Upper lobe of right lung (tissue), 1 donor: ENCODE measurements around the gene NFIX. TPM values are rescaled to one million over a fixed set of nuclear protein-coding genes. Genes with fewer than 3 reads are reported as not detected.
A peak's percentile ranks its signal among the peaks of the same experiment; 100 is the strongest.
"Not testable (repeated sequence)": the region's sequence is repeated elsewhere in the genome, so short reads cannot be mapped to it uniquely, and the experiment has no call there.

Experiments used
- ATAC-seq: fragments of 200-7000 bp; cut with Tn5 transposase; one replicate; pipeline ENCODE4 v1.9.1; 2020; ENCODE audit warnings: mild to moderate bottlenecking, moderate library complexity
- DNase-seq: peaks from one replicate; pipeline ENCODE4 v3.0.0-alpha.2; 2020
- H3K27ac ChIP-seq: fragments of 200-600 bp; one replicate; pipeline ENCODE4 v1.8.0; 2022
- H3K27me3 ChIP-seq: fragments of 200-600 bp; one replicate; pipeline ENCODE4 v1.8.0; 2022; ENCODE audit warnings: mild to moderate bottlenecking
- H3K36me3 ChIP-seq: fragments of 200-600 bp; one replicate; pipeline ENCODE4 v1.8.0; 2022
- H3K4me1 ChIP-seq: fragments of 200-600 bp; one replicate; pipeline ENCODE4 v1.8.0; 2022
- H3K4me3 ChIP-seq: fragments of 200-600 bp; one replicate; pipeline ENCODE4 v1.8.0; 2022; ENCODE audit warnings: mild to moderate bottlenecking
- H3K9me3 ChIP-seq: fragments of 200-600 bp; one replicate; pipeline ENCODE4 v1.8.0; 2022
- intact Hi-C: fragments of 100-400 bp; cut with DNase I; formaldehyde crosslinking; loops from one replicate; pipeline ENCODE4 v1.11.0; 2022
- total RNA-seq: library from RNA; stranded (reverse); fragmentation: NEBNext Ultra II Directional; extraction: Animal tissue kit (Norgen Biotek cat#: 25700); gene quantifications from one replicate; pipeline ENCODE4 v1.2.1, GENCODE V29; 2021
- TF ChIP-seq, protein P1 (sequence below): fragments of 200-600 bp; IDR thresholded peaks from one replicate; pipeline ENCODE4 v1.8.0; 2022; ENCODE audit warnings: antibody characterized with exemption
- donor health status: DM: no; HTN: yes; CAD: no; lungs with severe emphysema.

NFIX gene
- total RNA-seq, 1 donor from 2014 or later, result 168 TPM

DNA sequence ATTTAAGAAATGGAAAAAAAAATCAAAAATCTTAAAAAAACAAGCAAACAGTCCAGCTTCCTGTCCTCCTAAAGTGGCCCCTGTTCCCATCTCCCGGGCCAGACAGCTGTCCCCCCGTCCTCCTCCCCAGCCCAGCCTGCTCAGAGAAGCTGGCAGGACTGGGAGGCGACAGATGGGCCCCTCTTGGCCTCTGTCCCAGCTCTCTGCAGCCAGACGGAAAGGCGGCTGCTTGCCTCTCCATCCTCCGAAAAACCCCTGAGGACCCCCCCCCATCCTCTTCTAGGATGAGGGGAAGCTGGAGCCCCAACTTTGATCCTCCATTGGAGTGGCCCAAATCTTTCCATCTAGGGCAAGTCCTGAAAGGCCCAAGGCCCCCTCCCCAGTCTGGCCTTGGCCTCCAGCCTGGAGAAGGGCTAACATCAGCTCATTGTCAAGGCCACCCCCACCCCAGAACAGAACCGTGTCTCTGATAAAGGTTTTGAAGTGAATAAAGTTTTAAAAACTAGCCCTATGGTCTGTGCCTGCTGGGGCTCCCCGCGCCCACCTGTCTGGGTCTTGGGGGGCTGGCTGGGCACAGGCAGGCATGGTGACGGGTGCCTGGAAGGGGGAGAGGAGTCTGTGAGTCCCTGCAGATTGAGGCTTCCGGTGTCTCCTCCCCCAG lies 42.0 kb upstream of the NFIX start:
- H3K4me1 ChIP-seq, result peaks cover 23% of the 10 kb centered on the region
- no peak overlapping the region for H3K4me3 ChIP-seq
- DNase-seq, result no peak
- intact Hi-C loops, result no loop called here
- peaks cover 69% of the 10 kb centered on the region for H3K36me3 ChIP-seq
- TF ChIP-seq, protein P1, sequence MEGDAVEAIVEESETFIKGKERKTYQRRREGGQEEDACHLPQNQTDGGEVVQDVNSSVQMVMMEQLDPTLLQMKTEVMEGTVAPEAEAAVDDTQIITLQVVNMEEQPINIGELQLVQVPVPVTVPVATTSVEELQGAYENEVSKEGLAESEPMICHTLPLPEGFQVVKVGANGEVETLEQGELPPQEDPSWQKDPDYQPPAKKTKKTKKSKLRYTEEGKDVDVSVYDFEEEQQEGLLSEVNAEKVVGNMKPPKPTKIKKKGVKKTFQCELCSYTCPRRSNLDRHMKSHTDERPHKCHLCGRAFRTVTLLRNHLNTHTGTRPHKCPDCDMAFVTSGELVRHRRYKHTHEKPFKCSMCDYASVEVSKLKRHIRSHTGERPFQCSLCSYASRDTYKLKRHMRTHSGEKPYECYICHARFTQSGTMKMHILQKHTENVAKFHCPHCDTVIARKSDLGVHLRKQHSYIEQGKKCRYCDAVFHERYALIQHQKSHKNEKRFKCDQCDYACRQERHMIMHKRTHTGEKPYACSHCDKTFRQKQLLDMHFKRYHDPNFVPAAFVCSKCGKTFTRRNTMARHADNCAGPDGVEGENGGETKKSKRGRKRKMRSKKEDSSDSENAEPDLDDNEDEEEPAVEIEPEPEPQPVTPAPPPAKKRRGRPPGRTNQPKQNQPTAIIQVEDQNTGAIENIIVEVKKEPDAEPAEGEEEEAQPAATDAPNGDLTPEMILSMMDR, result no peak
- no peaks in the 10 kb centered on the region for H3K27me3 ChIP-seq
- no peak for ATAC-seq
- peak overlapping the region; percentile 8 for H3K27ac ChIP-seq
- no peaks in the 10 kb centered on the region for H3K9me3 ChIP-seq

DNA sequence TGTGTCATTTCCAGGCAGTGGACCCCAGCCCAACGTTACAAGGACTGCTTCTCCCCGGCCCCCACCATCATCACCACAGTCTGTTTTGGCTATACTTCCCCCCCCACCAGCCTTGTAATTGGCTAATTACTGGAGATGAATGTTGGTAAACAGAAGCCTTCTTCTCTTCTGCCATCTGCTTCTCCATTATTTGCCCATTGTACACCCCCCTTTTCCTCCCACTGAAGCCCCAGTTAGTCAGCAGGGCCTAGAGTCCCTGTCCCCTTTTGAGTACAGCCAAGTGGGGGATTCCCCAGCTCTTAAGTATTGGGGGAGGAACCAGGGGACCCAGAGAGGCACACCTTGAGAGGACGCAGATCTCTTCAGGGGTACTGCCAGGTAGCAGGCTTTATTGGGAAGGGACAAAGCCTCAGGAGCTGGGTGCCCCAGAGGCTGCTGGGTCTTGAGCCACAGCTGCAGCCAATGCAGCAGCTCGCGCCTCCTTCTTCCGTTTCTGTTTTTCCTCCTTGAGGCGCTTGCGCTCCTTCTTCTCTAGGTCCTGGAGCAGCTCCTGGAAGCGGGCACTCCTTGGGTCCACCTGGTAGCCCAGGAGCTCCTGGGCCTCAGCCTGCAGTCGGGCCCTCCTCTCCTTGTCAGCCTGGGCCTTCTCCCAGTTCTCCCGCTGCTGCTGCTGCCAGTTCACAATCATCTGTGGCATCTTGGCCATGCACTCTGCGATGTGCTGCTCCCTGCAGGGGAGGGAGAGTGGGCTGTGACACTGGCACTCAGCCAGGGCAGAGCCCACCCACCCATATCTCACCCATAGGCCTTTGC lies 41.3 kb upstream of the NFIX start:
- Histone ChIP-seq H3K27me3 (no peaks in the 10 kb centered on the region), H3K4me3 (no peak overlapping the region), H3K27ac (peak overlapping the region; percentile 8), H3K4me1 (peaks cover 23% of the 10 kb centered on the region), H3K36me3 (peaks cover 61% of the 10 kb centered on the region), H3K9me3 (no peaks in the 10 kb centered on the region)
- intact Hi-C loops, result no loop called here
- TF ChIP-seq, protein P1, result no peak
- DNase-seq, result peak; percentile 63
- ATAC-seq, result no peak

DNA sequence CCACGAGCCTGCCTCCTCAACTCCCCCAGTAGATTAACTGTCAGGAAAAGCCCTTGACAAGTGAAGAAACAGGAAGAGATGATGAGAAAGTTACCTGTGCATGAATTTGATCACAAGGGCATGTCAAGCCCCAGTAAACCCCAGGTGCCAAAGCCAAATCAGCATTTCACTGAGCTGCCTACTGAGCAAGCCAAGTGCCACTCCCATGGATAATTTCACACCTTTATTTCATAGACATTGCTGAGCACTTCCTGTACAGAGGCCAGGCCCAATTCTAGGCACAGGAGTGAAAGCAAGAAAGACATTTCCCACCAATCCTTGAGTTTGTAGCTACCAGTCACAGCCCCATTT lies 40.7 kb upstream of the NFIX start:
- peaks cover 55% of the 10 kb centered on the region for H3K36me3 ChIP-seq
- no peaks in the 10 kb centered on the region for H3K27me3 ChIP-seq
- TF ChIP-seq, protein P1, result no peak
- H3K4me3 ChIP-seq, result no peak overlapping the region
- no peaks in the 10 kb centered on the region for H3K9me3 ChIP-seq
- ATAC-seq (no peak), DNase-seq (no peak)
- intact Hi-C loops, result no loop called here
- H3K27ac ChIP-seq, result no peak overlapping the region
- peaks cover 23% of the 10 kb centered on the region for H3K4me1 ChIP-seq

DNA sequence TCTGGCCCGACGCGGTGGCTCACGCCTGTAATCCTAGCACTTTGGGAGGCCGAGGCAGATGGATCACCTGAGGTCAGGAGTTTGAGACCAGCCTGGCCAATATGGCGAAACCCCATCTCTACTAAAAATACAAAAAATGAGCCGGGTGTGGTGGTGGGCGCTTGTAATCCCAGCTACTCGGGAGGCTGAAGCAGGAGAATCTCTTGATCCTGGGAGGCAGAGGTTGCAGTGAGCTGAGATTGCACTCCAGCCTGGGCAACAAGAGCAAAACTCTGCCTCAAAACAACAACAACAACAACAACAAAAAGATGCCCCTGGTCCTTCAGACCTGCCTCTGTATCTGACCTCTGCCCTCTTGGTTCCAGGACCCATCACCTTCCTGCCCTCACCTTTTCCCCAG lies 39.7 kb upstream of the NFIX start:
- H3K36me3 ChIP-seq, result peaks cover 45% of the 10 kb centered on the region
- peak overlapping the region; percentile 86 for H3K4me3 ChIP-seq
- H3K4me1 ChIP-seq, result peaks cover 23% of the 10 kb centered on the region
- DNase-seq, H3K27me3 ChIP-seq, H3K27ac ChIP-seq, ATAC-seq, H3K9me3 ChIP-seq, intact Hi-C loops: not testable (repeated sequence)

DNA sequence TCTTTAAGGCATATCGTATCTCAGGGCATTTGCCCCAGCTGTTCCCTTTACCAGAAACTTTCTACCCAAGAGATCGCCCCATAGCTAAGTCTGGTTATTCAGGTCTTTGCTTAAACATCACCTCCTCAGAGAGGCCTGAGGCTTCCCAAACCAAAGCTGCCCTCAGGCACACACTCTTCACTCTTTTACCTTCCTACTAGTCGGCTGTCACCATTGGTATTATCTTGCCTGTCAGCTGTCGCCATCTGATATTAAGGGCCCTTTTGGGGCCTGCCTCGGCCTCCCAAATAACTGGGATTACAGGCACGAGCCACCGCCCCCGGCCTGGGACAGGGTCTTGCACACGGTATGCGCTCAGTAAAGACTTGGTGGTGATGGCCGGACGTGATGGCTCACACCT lies 39.3 kb upstream of the NFIX start:
- ATAC-seq (no peak), DNase-seq (no peak)
- intact Hi-C loops, result no loop called here
- Histone ChIP-seq H3K4me3 (peak overlapping the region; percentile 86), H3K27ac (peak overlapping the region; percentile 89), H3K36me3 (peaks cover 41% of the 10 kb centered on the region), H3K9me3 (no peaks in the 10 kb centered on the region), H3K27me3 (no peaks in the 10 kb centered on the region), H3K4me1 (peaks cover 23% of the 10 kb centered on the region)
- TF ChIP-seq, protein P1, result no peak
